GM12892 (cell line): ENCODE results near the gene ZBTB40.

Experiments used
- POLR2A ChIP-seq: IDR thresholded peaks from 2 replicates; pipeline ENCODE4 v1.6.1; 2011; ENCODE audit warnings: low read depth, low read length, control low read depth
- POLR2AphosphoS5 ChIP-seq: IDR thresholded peaks from 2 replicates; pipeline ENCODE4 v1.6.1; 2011; ENCODE audit warnings: low read depth, low read length, control low read depth

DNA sequence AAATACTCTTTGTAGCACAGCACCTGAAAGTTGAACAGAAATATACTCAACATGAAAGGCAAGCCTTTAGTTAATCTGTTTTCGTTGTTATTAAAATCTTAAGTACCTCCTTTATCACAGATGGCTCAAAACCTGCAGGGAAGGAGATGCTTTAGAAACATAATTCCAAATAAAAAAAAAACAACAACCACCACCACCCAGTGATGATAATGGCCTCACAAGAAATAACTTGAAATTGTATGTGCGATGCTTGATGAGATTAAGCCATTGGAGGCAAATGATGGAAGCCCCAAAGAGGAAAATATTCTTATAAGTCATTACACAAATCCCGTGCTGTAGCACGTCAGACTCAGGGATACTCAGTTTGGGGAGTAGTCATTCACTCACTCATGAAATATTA, 24.9 kb upstream of the ZBTB40 start:
- TF ChIP-seq POLR2A (no peak), POLR2AphosphoS5 (no peak)
